Measurements from ENCODE around the gene SPATA31C1. TPM values are rescaled to one million over a fixed set of nuclear protein-coding genes. Genes with fewer than 3 reads are reported as not detected.

The SPATA31C1 gene
- total and polyA plus RNA-seq, 2 of the 8 experiments (the other 6 are each of a cell fraction or from before 2014, with no cell fraction given): 0.15 TPM; not detected in 1

- Histone ChIP-seq H3K23ac (ENCODE audit: insufficient read length) (no peak overlapping the region), H3K4me1 (replicated peaks in 1 of 4; ENCODE audit: control insufficient read depth in 3 of 4, insufficient read depth in 4 of 4, low read length in 3 of 4) (no peaks in the 10 kb centered on the region), H4K91ac (replicated peaks; ENCODE audit: insufficient read length, low read length) (no peak overlapping the region), H3K79me1 (ENCODE audit: low read depth, low read length) (no peaks in the 10 kb centered on the region), H2BK15ac (ENCODE audit: low read length) (no peak overlapping the region), H3K27ac (ENCODE audit: low read depth, low read length) (no peak overlapping the region), H3K9me3 (ENCODE audit: insufficient read depth in 2 of 2, low read depth in 1 of 2, low read length in 1 of 2) (peaks cover 5 to 7% of the 10 kb centered on the region in 2 experiments; a peak in 2 of 4 replicates), H3K4me2 (ENCODE audit: insufficient read depth in 1 of 2, low read depth in 2 of 2, low read length in 2 of 2) (no peak overlapping the region), H3K27me3 (replicated peaks in 1 of 4; ENCODE audit: control insufficient read depth in 3 of 4, extremely low read depth in 1 of 4, insufficient read depth in 3 of 4, low read length in 3 of 4) (no peaks in the 10 kb centered on the region; a peak in 1 of 7 replicates), H3K4me3 (ENCODE audit: extremely low read depth in 1 of 4, insufficient read depth in 2 of 4, low read depth in 3 of 4, low read length in 4 of 4) (no peak overlapping the region), H2AFZ (ENCODE audit: low read length) (no peak overlapping the region), H2BK120ac (replicated peaks; ENCODE audit: low read depth, low read length) (no peak overlapping the region), H3K36me3 (ENCODE audit: control insufficient read depth in 2 of 4, insufficient read depth in 4 of 4, low read length in 3 of 4) (no peaks in the 10 kb centered on the region), H2BK20ac (ENCODE audit: low read length) (no peak overlapping the region), H3K9ac (replicated peaks in 1 of 4; ENCODE audit: extremely low read depth in 1 of 4, low read depth in 3 of 4, low read length in 3 of 4) (no peak overlapping the region), H3K4ac (replicated peaks; ENCODE audit: insufficient read length, low read depth, low read length) (no peak overlapping the region), H2AK5ac (ENCODE audit: low read depth, low read length) (no peak overlapping the region), H4K5ac (ENCODE audit: insufficient read length, low read depth, low read length) (no peak overlapping the region), H4K8ac (ENCODE audit: extremely low read depth, insufficient read depth, low read length) (no peak overlapping the region), H2BK5ac (ENCODE audit: low read depth, low read length) (no peak overlapping the region), H3K23me2 (ENCODE audit: low read depth, low read length) (no peaks in the 10 kb centered on the region), H4K20me1 (replicated peaks in 1 of 2; ENCODE audit: control insufficient read depth in 1 of 2, insufficient read depth in 2 of 2, low read length in 2 of 2) (no peaks in the 10 kb centered on the region), H3K14ac (ENCODE audit: insufficient read length) (no peak overlapping the region), H3K18ac (ENCODE audit: extremely low read depth, low read length) (no peak overlapping the region), H3K79me2 (ENCODE audit: control insufficient read depth in 1 of 2, insufficient read depth in 2 of 2, low read length in 2 of 2) (no peaks in the 10 kb centered on the region), H3K56ac (replicated peaks; ENCODE audit: insufficient read length, low read depth, low read length) (no peak overlapping the region), H2BK12ac (ENCODE audit: low read depth, low read length) (no peak overlapping the region)
- no peak for TF ChIP-seq GTF2F1 (IDR thresholded peaks at IDR 0.05; ENCODE audit: borderline replicate concordance, low read depth, low read length)
- 90% methylated on average over 4 of the region's 4 CpGs; no CpG with 5 or more reads in 1 of the 2 experiments for WGBS, 2 experiments (ENCODE audit: extremely low coverage in 1 of 2, insufficient coverage in 1 of 2, insufficient read length in 1 of 2, insufficient replicate concordance in 2 of 2, low coverage in 1 of 2, low lambda C conversion rate in 2 of 2, missing lambda C conversion rate in 1 of 2)
- DNase-seq (ENCODE audit: low read depth in 1 of 2, low spot score in 2 of 2) (no peak), FAIRE-seq (no peak)
- POLR2A ChIA-PET (ENCODE audit: partially characterized antibody): no interaction called here
- CTCF ChIA-PET (ENCODE audit: partially characterized antibody): interaction anchor here (1.5 to 4.6 kb wide), 2 partner anchors 10 to 81 kb away, joined by 5 to 45 read pairs; no protein-coding TSS in a partner anchor
Observed at GRCh38 chr9:87959916-87960581, 42.3 kb downstream of the SPATA31C1 start.
